ENCODE measurements around the gene LIN28B. TPM values are rescaled to one million over a fixed set of nuclear protein-coding genes. Genes with fewer than 3 reads are reported as not detected.

LIN28B gene
- total and polyA plus RNA-seq, 7 donors: not detected

DNA sequence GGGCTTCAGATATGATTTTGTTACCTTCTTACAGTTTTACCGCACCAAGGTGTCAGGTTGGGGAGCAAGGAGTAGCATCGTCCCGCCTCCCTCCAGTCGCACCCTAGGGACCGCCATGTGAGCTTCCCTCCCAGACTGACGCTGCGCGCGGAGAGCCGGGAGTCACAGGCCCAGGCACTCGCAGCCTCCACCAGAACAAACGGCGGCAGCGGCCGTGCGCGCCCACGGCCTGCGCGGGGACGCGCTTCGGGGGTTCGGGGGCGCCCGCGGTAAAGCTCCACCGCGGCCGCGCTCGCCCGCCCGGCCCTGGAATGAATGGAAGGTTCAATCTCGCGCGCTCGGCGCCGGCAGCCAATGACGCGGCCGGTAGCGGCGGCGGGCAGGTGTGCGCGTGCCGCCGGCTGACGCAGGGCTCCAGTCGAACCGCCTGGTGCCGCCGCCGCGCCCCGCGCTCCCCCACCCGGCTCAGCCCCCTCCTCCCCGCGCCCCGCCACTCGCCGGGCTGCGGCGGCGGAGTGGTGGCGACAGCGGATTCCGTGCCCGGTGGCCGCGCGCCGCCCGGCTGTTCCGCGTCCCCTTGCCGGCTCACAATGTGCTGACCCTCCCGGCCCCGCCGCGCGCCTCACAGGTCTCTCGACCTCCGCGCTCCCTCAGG, 16.5 kb upstream of the LIN28B start:
- Histone ChIP-seq H3K4me3 (peak overlapping the region; percentile 67), H3K4me1 (peaks cover 4% of the 10 kb centered on the region), H3K9me3 (no peaks in the 10 kb centered on the region), H3K27ac (no peak overlapping the region), H3K27me3 (ENCODE audit: insufficient read depth in 3 of 3, low read length in 2 of 3) (peaks cover 17 to 70% (median 19%) of the 10 kb centered on the region in 3 donors), H3K36me3 (ENCODE audit: insufficient read depth in 1 of 2, low read depth in 1 of 2) (no peaks in the 10 kb centered on the region)
- WGBS, 3 donors: 4 to 9% (median 6%) methylated on average over 51 to 87 of the region's 88 CpGs
- ATAC-seq: peak in 2 of 4 donors; percentile 12 to 43
- no peak for TF ChIP-seq CTCF (IDR thresholded peaks at IDR 0.05)
- no peak for DNase-seq
- intact Hi-C loops (cut with DNase I): loop anchor here in 1 of 2 donors (2.0 kb wide), 1 partner anchor 138 kb away; no protein-coding TSS in a partner anchor

GRCh38 chr6:104940893-104941728, 15.8 kb upstream of the LIN28B start:
- Histone ChIP-seq H3K4me1 (peaks cover 4% of the 10 kb centered on the region), H3K27ac (no peak overlapping the region), H3K9me3 (no peaks in the 10 kb centered on the region), H3K36me3 (ENCODE audit: insufficient read depth in 1 of 2, low read depth in 1 of 2) (no peaks in the 10 kb centered on the region), H3K27me3 (ENCODE audit: insufficient read depth in 3 of 3, low read length in 2 of 3) (peaks cover 17 to 74% (median 21%) of the 10 kb centered on the region in 3 donors), H3K4me3 (peak overlapping the region; percentile 67)
- intact Hi-C loops (cut with DNase I): loop anchor here in 1 of 2 donors (2.0 kb wide), 1 partner anchor 138 kb away; no protein-coding TSS in a partner anchor
- DNase-seq (peak; percentile 32 to 63), ATAC-seq (peak; percentile 55 to 81 (median 58))
- WGBS, 3 donors: 1 to 3% (median 2%) methylated on average over 78 to 104 of the region's 104 CpGs
- TF ChIP-seq CTCF (IDR thresholded peaks at IDR 0.05): peak; percentile 57

GRCh38 chr6:104941729-104942091, 15.2 kb upstream of the LIN28B start:
- Histone ChIP-seq H3K9me3 (no peaks in the 10 kb centered on the region), H3K4me1 (peaks cover 4% of the 10 kb centered on the region), H3K27me3 (ENCODE audit: insufficient read depth in 3 of 3, low read length in 2 of 3) (peaks cover 13 to 76% (median 21%) of the 10 kb centered on the region in 3 donors), H3K27ac (no peak overlapping the region), H3K36me3 (ENCODE audit: insufficient read depth in 1 of 2, low read depth in 1 of 2) (no peaks in the 10 kb centered on the region), H3K4me3 (no peak overlapping the region)
- intact Hi-C loops (cut with DNase I): loop anchor here in 1 of 2 donors (2.0 kb wide), 1 partner anchor 137 kb away; no protein-coding TSS in a partner anchor
- DNase-seq: no peak
- no peak for ATAC-seq
- TF ChIP-seq CTCF (IDR thresholded peaks at IDR 0.05): no peak
- 14 to 17% (median 15%) methylated on average over 7 of the region's 7 CpGs for WGBS, 3 donors

- intact Hi-C loops (cut with DNase I): no loop called here
- H3K9me3 ChIP-seq: no peaks in the 10 kb centered on the region
- no peak overlapping the region for H3K4me3 ChIP-seq
- H3K27me3 ChIP-seq (ENCODE audit: insufficient read depth in 3 of 3, low read length in 2 of 3): peaks cover 6 to 78% (median 10%) of the 10 kb centered on the region in 3 donors
- ATAC-seq: no peak
- no peak for DNase-seq
- TF ChIP-seq CTCF (IDR thresholded peaks at IDR 0.05): no peak
- peaks cover 4% of the 10 kb centered on the region for H3K4me1 ChIP-seq
- H3K27ac ChIP-seq: no peak overlapping the region
- 53 to 56% (median 53%) methylated on average over 3 of the region's 3 CpGs for WGBS, 3 donors
- no peaks in the 10 kb centered on the region for H3K36me3 ChIP-seq (ENCODE audit: insufficient read depth in 1 of 2, low read depth in 1 of 2)
These were observed 13.1 kb upstream of the LIN28B start for GRCh38 chr6:104943781-104944180.

Measured in psoas muscle (tissue), 8 donors.